Fibroblast of villous mesenchyme (primary cell): ENCODE measurements around the gene OCA2. TPM values are rescaled to one million over a fixed set of nuclear protein-coding genes. Genes with fewer than 3 reads are reported as not detected.

ENCODE experiments used
- DNase-seq: peaks from one replicate; pipeline ENCODE4 v3.0.0-alpha.2; 2010; ENCODE audit warnings: low read depth
- H3K4me3 ChIP-seq: 2 replicates; pipeline ENCODE4 v1.5.1; 2011; ENCODE audit warnings: low read depth, mild to moderate bottlenecking, low read length
- total RNA-seq: library from RNA; depleted of rRNA; stranded (reverse); fragments of >200 nt; gene quantifications from 2 replicates; pipeline ENCODE4 v1.2.3, GENCODE V29; 2012
- TF ChIP-seq, protein P1 (sequence below): IDR thresholded peaks from 2 replicates; pipeline ENCODE4 v1.5.1; 2012; ENCODE audit warnings: low read depth, mild to moderate bottlenecking, low read length; ENCODE audit not compliant: insufficient read depth

The OCA2 gene
- total RNA-seq, 1 donor, result not detected

GRCh38 chr15:27906802-27907201 lies 192.3 kb downstream of the OCA2 start:
- no peak overlapping the region for H3K4me3 ChIP-seq
- TF ChIP-seq, protein P1, sequence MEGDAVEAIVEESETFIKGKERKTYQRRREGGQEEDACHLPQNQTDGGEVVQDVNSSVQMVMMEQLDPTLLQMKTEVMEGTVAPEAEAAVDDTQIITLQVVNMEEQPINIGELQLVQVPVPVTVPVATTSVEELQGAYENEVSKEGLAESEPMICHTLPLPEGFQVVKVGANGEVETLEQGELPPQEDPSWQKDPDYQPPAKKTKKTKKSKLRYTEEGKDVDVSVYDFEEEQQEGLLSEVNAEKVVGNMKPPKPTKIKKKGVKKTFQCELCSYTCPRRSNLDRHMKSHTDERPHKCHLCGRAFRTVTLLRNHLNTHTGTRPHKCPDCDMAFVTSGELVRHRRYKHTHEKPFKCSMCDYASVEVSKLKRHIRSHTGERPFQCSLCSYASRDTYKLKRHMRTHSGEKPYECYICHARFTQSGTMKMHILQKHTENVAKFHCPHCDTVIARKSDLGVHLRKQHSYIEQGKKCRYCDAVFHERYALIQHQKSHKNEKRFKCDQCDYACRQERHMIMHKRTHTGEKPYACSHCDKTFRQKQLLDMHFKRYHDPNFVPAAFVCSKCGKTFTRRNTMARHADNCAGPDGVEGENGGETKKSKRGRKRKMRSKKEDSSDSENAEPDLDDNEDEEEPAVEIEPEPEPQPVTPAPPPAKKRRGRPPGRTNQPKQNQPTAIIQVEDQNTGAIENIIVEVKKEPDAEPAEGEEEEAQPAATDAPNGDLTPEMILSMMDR, result no peak
- no peak for DNase-seq

GRCh38 chr15:27903405-27903804 lies 195.7 kb downstream of the OCA2 start:
- H3K4me3 ChIP-seq, result no peak overlapping the region
- TF ChIP-seq, protein P1, result no peak
- no peak for DNase-seq

GRCh38 chr15:27902680-27903385 lies 196.3 kb downstream of the OCA2 start:
- no peak for DNase-seq
- H3K4me3 ChIP-seq, result no peak overlapping the region
- TF ChIP-seq, protein P1, result no peak

- no peak for DNase-seq
- no peak overlapping the region for H3K4me3 ChIP-seq
- TF ChIP-seq, protein P1, result no peak
These were observed 199.4 kb downstream of the OCA2 start for GRCh38 chr15:27899583-27900285.

DNA sequence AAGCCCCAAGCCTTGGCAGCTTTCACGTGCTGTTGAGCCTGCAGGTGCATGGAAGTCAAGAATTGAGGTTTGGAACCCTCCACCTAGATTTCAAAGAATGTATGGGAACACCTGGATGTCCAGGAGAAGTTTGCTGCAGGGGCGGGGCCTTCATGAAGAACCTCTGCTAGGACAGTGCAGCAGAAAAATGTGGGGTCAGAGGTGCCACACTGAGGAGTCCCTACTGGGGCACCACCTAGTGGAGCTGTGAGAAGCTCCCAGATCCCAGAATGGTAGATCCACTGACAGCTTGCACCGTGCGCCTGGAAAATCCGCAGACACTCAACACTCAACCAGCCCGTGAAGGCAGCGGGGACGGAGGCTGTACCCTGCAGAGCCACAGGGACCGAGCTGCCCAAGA lies 201.6 kb downstream of the OCA2 start:
- DNase-seq, result no peak
- H3K4me3 ChIP-seq, result no peak overlapping the region
- TF ChIP-seq, protein P1, result no peak

- no peak for DNase-seq
- H3K4me3 ChIP-seq, result no peak overlapping the region
- TF ChIP-seq, protein P1, result no peak
These were observed 204.5 kb downstream of the OCA2 start for GRCh38 chr15:27894645-27895044.
